HEK293T (cell line): ENCODE results near the gene NDRG2.

Source experiments
- CTCF ChIA-PET: fragments of 350-600 bp; formaldehyde crosslinking; extraction: SDS; loops from one replicate; lab custom pipeline; 2021; ENCODE audit warnings: antibody characterized with exemption, inconsistent platforms; lab: Yijun Ruan, JAX
- POLR2A ChIA-PET: fragments of 350-600 bp; formaldehyde crosslinking; extraction: SDS; loops from one replicate; lab custom pipeline; 2020; ENCODE audit warnings: antibody characterized with exemption, inconsistent platforms; lab: Yijun Ruan, JAX
- DNase-seq: peaks from one replicate; pipeline ENCODE4 v3.0.0; 2012; ENCODE audit warnings: mixed read lengths; ENCODE audit errors: extremely low spot score
- ARNT ChIP-seq: fragments of 450-650 bp; IDR thresholded peaks from 2 replicates; pipeline ENCODE4 v1.6.1; 2017; ENCODE audit warnings: mild to moderate bottlenecking
- BHLHE40 ChIP-seq: fragments of 450-650 bp; IDR thresholded peaks from 2 replicates; pipeline ENCODE4 v1.6.1; 2016; ENCODE audit warnings: mild to moderate bottlenecking, moderate library complexity, borderline replicate concordance
- CTBP1 ChIP-seq: fragments of 450-650 bp; IDR thresholded peaks from 2 replicates; pipeline ENCODE4 v1.6.1; 2016; ENCODE audit warnings: borderline replicate concordance
- ELF4 ChIP-seq: fragments of 450-650 bp; IDR thresholded peaks from 2 replicates; pipeline ENCODE4 v1.6.1; 2017; ENCODE audit warnings: antibody characterized with exemption
- FOXA1 ChIP-seq: fragments of 450-650 bp; IDR thresholded peaks from 2 replicates; pipeline ENCODE4 v1.6.1; 2016; ENCODE audit warnings: mild to moderate bottlenecking
- FOXK2 ChIP-seq: fragments of 450-650 bp; IDR thresholded peaks from 2 replicates; pipeline ENCODE4 v1.6.1; 2016; ENCODE audit warnings: mild to moderate bottlenecking
- FOXM1 ChIP-seq: fragments of 450-650 bp; IDR thresholded peaks from 2 replicates; pipeline ENCODE4 v1.6.1; 2017; ENCODE audit warnings: mild to moderate bottlenecking, borderline replicate concordance
- HDGF ChIP-seq: fragments of 450-650 bp; IDR thresholded peaks from 2 replicates; pipeline ENCODE4 v1.6.1; 2017; ENCODE audit warnings: antibody characterized with exemption, borderline replicate concordance
- L3MBTL2 ChIP-seq: fragments of 450-650 bp; conservative IDR thresholded peaks from 2 replicates; pipeline ENCODE4 v1.6.1; 2016; ENCODE audit warnings: mild to moderate bottlenecking
- LEF1 ChIP-seq: fragments of 450-650 bp; IDR thresholded peaks from 2 replicates; pipeline ENCODE4 v1.6.1; 2017; ENCODE audit warnings: mild to moderate bottlenecking, borderline replicate concordance
- NFRKB ChIP-seq: fragments of 450-650 bp; IDR thresholded peaks from 2 replicates; pipeline ENCODE4 v1.6.1; 2016; ENCODE audit warnings: mild to moderate bottlenecking, moderate library complexity
- PKNOX1 ChIP-seq: fragments of 450-650 bp; IDR thresholded peaks from 2 replicates; pipeline ENCODE4 v1.6.1; 2016
- SP1 ChIP-seq: fragments of 450-650 bp; IDR thresholded peaks from 2 replicates; pipeline ENCODE4 v1.6.1; 2017
- SUZ12 ChIP-seq: fragments of 450-650 bp; IDR thresholded peaks from 2 replicates; pipeline ENCODE4 v1.6.1; 2016; ENCODE audit warnings: mild to moderate bottlenecking
- TARDBP ChIP-seq: fragments of 450-650 bp; IDR thresholded peaks from 2 replicates; pipeline ENCODE4 v1.6.1; 2016
- ZNF384 ChIP-seq: fragments of 450-650 bp; IDR thresholded peaks from 2 replicates; pipeline ENCODE4 v1.6.1; 2016

Gene NDRG2

DNA sequence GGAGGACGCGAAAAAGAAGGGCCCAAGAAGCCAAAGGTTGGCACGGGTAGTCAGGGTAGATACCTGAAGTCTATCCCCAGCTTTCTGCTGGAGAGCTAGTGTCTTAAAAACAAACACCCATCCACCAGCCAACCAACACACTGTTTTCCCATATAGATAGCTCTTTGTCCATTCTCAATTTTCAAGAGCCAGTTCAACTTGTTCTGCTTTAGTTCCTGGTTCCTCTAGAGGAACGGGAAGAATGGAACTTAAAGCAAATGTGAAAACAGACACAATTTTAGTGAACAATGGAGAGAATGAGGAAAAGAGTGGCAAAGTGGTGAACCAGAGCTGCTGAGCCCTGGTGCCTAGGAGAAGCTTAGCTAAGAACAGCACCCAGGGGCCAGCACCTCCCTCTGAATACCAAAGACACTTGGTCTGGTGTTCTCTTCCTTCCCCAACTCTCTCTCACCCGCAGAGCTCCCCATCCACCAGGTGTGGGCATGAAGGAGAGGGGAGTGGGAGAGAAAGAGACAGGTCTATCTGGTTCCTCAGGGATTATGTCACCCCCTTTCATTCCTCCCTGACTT, 3.8 kb downstream of the NDRG2 start:
- ChIA-PET POLR2A (interaction anchor here (1.6 kb wide), 1 partner anchor 82 kb away, joined by 4 read pairs; no protein-coding TSS in a partner anchor), CTCF (interaction anchor here (2.9 kb wide), 1 partner anchor 19 kb away, joined by 15 read pairs; no protein-coding TSS in a partner anchor)
- DNase-seq, result no peak
- TF ChIP-seq SUZ12 (no peak), BHLHE40 (no peak)

GRCh38 chr14:21019366-21019765, 5.5 kb downstream of the NDRG2 start:
- no peak for DNase-seq
- CTCF ChIA-PET, result interaction anchor here (2.9 kb wide), 1 partner anchor 21 kb away, joined by 15 read pairs; no protein-coding TSS in a partner anchor
- TF ChIP-seq FOXK2 (no peak), BHLHE40 (no peak), ZNF384 (no peak), SUZ12 (no peak), ELF4 (no peak), NFRKB (no peak)
- POLR2A ChIA-PET, result interaction anchor here (1.6 kb wide), 1 partner anchor 49 kb away, joined by 4 read pairs; no protein-coding TSS in a partner anchor

DNA sequence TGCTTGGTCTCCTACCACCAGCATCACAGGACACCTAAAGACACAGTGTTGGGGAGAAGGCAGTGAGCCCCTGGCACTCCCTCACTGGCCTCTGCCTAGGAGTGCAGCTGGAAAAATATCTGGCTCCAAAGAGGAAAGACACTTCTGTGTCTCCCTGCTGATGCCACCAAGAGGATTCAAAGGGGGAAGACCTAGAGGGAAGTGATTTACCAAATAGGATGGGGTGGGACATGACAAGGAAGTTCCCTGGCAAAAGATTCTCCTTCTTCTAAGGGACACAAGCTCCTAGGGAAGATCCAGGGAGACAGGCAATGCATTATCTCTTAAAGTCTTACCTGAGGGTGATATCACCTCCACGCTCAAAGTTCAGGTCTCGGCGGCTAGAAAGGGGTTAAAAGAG, 6.1 kb downstream of the NDRG2 start:
- TF ChIP-seq NFRKB (no peak), CTBP1 (no peak), FOXK2 (no peak), FOXA1 (no peak), PKNOX1 (no peak), TARDBP (no peak), SUZ12 (no peak), HDGF (no peak), ELF4 (no peak), ARNT (no peak), SP1 (no peak), L3MBTL2 (no peak), BHLHE40 (no peak), LEF1 (no peak), FOXM1 (no peak)
- no peak for DNase-seq
- ChIA-PET CTCF (interaction anchor here (2.9 kb wide), 1 partner anchor 21 kb away, joined by 15 read pairs; no protein-coding TSS in a partner anchor), POLR2A (interaction anchor here (1.6 kb wide), 1 partner anchor 48 kb away, joined by 4 read pairs; no protein-coding TSS in a partner anchor)

DNA sequence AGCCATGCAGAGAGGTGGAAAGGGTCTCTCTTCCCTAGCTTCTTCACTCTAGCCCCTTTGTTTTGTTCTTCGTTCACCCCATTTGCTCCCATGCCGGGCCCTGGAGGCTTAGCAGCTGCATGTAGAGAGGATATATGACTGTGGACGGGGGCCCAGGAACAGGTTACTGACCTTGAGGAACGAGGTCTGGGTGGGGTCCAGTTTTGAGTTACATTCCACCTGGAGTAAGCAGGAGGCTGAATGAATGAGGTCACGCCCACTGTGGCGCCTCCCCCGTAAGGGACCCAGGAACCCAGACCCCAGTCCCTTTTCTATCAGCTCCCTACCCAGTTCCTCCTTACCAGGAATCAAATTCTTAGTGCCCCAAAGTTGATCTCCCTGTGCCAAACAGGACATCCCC, 6.6 kb downstream of the NDRG2 start:
- ChIA-PET CTCF (interaction anchor here (0.9 to 4.7 kb wide), 3 partner anchors 22 to 74 kb away, joined by 3 to 98 read pairs (median 3); no protein-coding TSS in a partner anchor), POLR2A (interaction anchor here (1.3 to 1.6 kb wide), 2 partner anchors 28 to 48 kb away, joined by 3 to 4 read pairs; no protein-coding TSS in a partner anchor)
- no peak for DNase-seq
- TF ChIP-seq FOXM1 (no peak), FOXK2 (no peak), CTBP1 (no peak), NFRKB (no peak), HDGF (no peak), SUZ12 (no peak), L3MBTL2 (no peak), FOXA1 (no peak), PKNOX1 (no peak), ARNT (no peak), ELF4 (no peak), TARDBP (no peak), BHLHE40 (no peak), SP1 (no peak), LEF1 (no peak), ZNF384 (no peak)

DNA sequence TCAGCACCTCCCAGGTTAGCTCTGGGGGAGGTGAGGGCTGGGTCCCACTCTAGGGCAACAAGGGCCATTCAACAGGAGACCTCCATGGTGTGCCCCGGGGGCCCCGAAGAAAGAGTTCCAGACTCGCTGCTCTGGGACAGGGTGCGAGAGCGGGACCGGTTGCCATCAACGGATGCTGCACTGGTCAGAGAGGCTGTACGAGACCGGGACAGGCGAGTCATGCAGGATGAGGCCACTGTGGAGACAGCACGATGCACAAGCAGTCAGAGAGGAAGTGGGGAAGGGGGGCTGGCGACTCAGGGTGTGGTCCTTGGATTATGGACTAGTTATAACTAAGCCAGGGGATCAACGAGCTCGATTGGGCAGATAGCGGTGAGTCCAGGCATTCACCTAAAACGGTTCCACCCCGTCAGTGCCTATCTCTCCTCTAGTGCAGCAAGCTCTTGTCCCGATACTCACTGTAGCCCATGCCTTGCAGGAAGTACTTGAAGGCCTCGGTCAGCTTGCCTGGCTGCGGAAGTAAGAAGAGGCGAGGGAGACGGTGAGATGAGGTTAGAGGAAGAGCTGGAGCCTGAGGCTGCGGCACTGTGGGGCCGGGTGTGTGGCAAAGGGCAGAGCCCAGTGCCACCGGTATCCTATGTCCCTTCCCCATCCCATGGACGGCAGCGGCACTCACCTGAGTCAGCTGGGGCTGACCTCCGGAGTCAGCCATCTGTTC, 7.2 kb downstream of the NDRG2 start:
- CTCF ChIA-PET, result interaction anchor here (0.6 to 4.7 kb wide), 4 partner anchors 22 to 75 kb away, joined by 3 to 98 read pairs (median 3); no protein-coding TSS in a partner anchor
- POLR2A ChIA-PET, result interaction anchor here (1.3 kb wide), 1 partner anchor 29 kb away, joined by 3 read pairs; no protein-coding TSS in a partner anchor
- DNase-seq, result no peak
- TF ChIP-seq ZNF384 (no peak), L3MBTL2 (no peak), FOXM1 (no peak), HDGF (no peak), CTBP1 (no peak), ELF4 (no peak), ARNT (no peak), LEF1 (no peak), TARDBP (no peak), FOXK2 (no peak)

GRCh38 chr14:21016413-21017190, 8.3 kb downstream of the NDRG2 start:
- CTCF ChIA-PET, result interaction anchor here (0.6 to 4.7 kb wide), 7 partner anchors 18 to 88 kb away, joined by 3 to 98 read pairs (median 19); partner anchors contain the start of gene SLC39A2
- POLR2A ChIA-PET, result interaction anchor here (1.1 to 2.1 kb wide), 3 partner anchors 30 to 76 kb away, joined by 3 to 7 read pairs (median 3); no protein-coding TSS in a partner anchor

More at GRCh38 chr14:21016413-21017190, 8.3 kb downstream of the NDRG2 start:
- DNase-seq, result no peak
- no peak for TF ChIP-seq L3MBTL2
- no peak for TF ChIP-seq FOXA1
- TF ChIP-seq SP1, result no peak
- no peak for TF ChIP-seq BHLHE40
- TF ChIP-seq SUZ12, result no peak
- TF ChIP-seq PKNOX1, result no peak
- no peak for TF ChIP-seq NFRKB
- TF ChIP-seq CTBP1, result no peak
